Lower lobe of right lung (tissue), 2 donors: ENCODE data around the gene FRMPD4. TPM values are rescaled to one million over a fixed set of nuclear protein-coding genes. Genes with fewer than 3 reads are reported as not detected.
"Not testable (repeated sequence)": the region's sequence is repeated elsewhere in the genome, so short reads cannot be mapped to it uniquely, and the experiment has no call there.

Experiments
- ATAC-seq, 2 donors: fragments of 200-7000 bp; cut with Tn5 transposase; one replicate each; pipeline ENCODE4 v1.9.1; 2020 to 2022; ENCODE audit warnings: mild to moderate bottlenecking in 2 of 2, moderate library complexity in 2 of 2
- DNase-seq: peaks from one replicate; pipeline ENCODE4 v3.0.0-alpha.2; 2020
- H3K27ac ChIP-seq: fragments of 200-600 bp; one replicate; pipeline ENCODE4 v1.8.0; 2022
- H3K27me3 ChIP-seq: fragments of 200-600 bp; one replicate; pipeline ENCODE4 v1.8.0; 2022; ENCODE audit warnings: low read depth
- H3K36me3 ChIP-seq: fragments of 200-600 bp; one replicate; pipeline ENCODE4 v1.8.0; 2022; ENCODE audit warnings: mild to moderate bottlenecking
- H3K4me1 ChIP-seq: fragments of 200-600 bp; one replicate; pipeline ENCODE4 v1.8.0; 2022
- H3K4me3 ChIP-seq: fragments of 200-600 bp; one replicate; pipeline ENCODE4 v1.8.0; 2022; ENCODE audit warnings: mild to moderate bottlenecking
- H3K9me3 ChIP-seq: fragments of 200-600 bp; one replicate; pipeline ENCODE4 v1.8.0; 2022
- CTCF ChIP-seq: fragments of 200-600 bp; IDR thresholded peaks from one replicate; pipeline ENCODE4 v1.8.0; 2022; ENCODE audit warnings: antibody characterized with exemption, mild to moderate bottlenecking
- intact Hi-C: fragments of 100-400 bp; cut with DNase I; formaldehyde crosslinking; loops from one replicate; pipeline ENCODE4 v1.11.0; 2022
- total RNA-seq: library from RNA; stranded (reverse); fragmentation: NEBNext Ultra II Directional; extraction: Animal tissue kit (Norgen Biotek cat#: 25700); gene quantifications from one replicate; pipeline ENCODE4 v1.2.1, GENCODE V29; 2021
- donor health status: DM: no; HTN: yes; CAD: no; lungs with severe emphysema.

FRMPD4 gene
- total RNA-seq, 1 donor from 2014 or later: 0.15 TPM

- no peak for TF ChIP-seq CTCF
- no peak for ATAC-seq
- H3K4me1 ChIP-seq: no peaks in the 10 kb centered on the region
- intact Hi-C loops: no loop called here
- H3K36me3 ChIP-seq: no peaks in the 10 kb centered on the region
- H3K27me3 ChIP-seq: no peaks in the 10 kb centered on the region
- H3K27ac ChIP-seq: no peak overlapping the region
- no peak overlapping the region for H3K4me3 ChIP-seq
- no peaks in the 10 kb centered on the region for H3K9me3 ChIP-seq
- DNase-seq: no peak
These were observed 351.1 kb downstream of the FRMPD4 start for GRCh38 chrX:12489341-12489740.

DNA sequence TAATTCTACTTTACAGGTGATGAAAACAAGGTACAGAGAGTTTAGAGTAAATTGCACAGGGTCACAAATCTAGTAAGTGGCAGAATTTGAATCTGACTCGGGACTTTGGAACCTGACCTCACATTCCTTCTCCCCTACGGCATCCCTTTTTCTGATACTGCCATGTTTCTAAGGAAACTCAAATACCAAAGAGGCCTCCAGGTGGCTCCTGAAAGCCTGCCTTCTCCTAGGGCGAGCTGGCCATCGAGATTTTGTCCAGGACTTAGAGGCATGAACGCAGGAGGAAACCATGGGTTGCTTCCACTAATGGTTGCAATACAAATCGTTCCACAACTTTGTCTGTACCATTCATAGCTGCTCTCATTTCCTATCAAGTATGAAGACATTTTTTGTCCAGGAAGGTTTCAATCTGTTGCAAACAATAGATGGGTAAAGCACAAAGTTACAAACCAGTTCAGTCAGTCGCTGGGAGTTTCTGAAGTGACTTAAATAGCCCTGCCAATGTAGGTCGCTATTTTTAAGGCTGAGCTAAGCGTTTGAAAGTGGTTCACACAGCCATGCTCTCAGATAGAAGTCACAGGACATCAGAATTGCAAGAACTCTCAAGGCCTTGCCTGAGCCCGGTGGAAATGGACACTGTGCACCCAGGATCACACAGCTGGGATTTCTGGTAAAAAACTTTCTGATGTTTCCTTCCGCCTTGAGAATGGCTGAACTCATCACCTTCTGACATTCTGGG lies 356.3 kb downstream of the FRMPD4 start:
- Histone ChIP-seq H3K27me3 (no peaks in the 10 kb centered on the region), H3K9me3 (no peaks in the 10 kb centered on the region), H3K4me1 (no peaks in the 10 kb centered on the region), H3K4me3 (no peak overlapping the region), H3K36me3 (no peaks in the 10 kb centered on the region), H3K27ac (no peak overlapping the region)
- DNase-seq: no peak
- no peak for TF ChIP-seq CTCF
- intact Hi-C loops: no loop called here
- no peak for ATAC-seq

GRCh38 chrX:12496343-12496742 lies 358.1 kb downstream of the FRMPD4 start:
- no peak overlapping the region for H3K27ac ChIP-seq
- ATAC-seq (no peak), DNase-seq (no peak)
- intact Hi-C loops: no loop called here
- no peaks in the 10 kb centered on the region for H3K36me3 ChIP-seq
- no peaks in the 10 kb centered on the region for H3K4me1 ChIP-seq
- H3K9me3 ChIP-seq: no peaks in the 10 kb centered on the region
- no peak for TF ChIP-seq CTCF
- H3K4me3 ChIP-seq: no peak overlapping the region
- H3K27me3 ChIP-seq: no peaks in the 10 kb centered on the region

- H3K9me3 ChIP-seq: no peaks in the 10 kb centered on the region
- peak; percentile 8 for TF ChIP-seq CTCF
- no peak overlapping the region for H3K4me3 ChIP-seq
- no peak overlapping the region for H3K27ac ChIP-seq
- intact Hi-C loops: no loop called here
- ATAC-seq (no peak), DNase-seq (no peak)
- no peaks in the 10 kb centered on the region for H3K27me3 ChIP-seq
- no peaks in the 10 kb centered on the region for H3K36me3 ChIP-seq
- H3K4me1 ChIP-seq: no peaks in the 10 kb centered on the region
These were observed 359.7 kb downstream of the FRMPD4 start for GRCh38 chrX:12497832-12498591.

- H3K9me3 ChIP-seq: no peaks in the 10 kb centered on the region
- no peak overlapping the region for H3K4me3 ChIP-seq
- no peak for ATAC-seq
- no peaks in the 10 kb centered on the region for H3K27me3 ChIP-seq
- no peak for TF ChIP-seq CTCF
- intact Hi-C loops: no loop called here
- no peaks in the 10 kb centered on the region for H3K36me3 ChIP-seq
- no peaks in the 10 kb centered on the region for H3K4me1 ChIP-seq
- no peak for DNase-seq
- H3K27ac ChIP-seq: no peak overlapping the region
These were observed 366.9 kb downstream of the FRMPD4 start for GRCh38 chrX:12505127-12505526.

DNA sequence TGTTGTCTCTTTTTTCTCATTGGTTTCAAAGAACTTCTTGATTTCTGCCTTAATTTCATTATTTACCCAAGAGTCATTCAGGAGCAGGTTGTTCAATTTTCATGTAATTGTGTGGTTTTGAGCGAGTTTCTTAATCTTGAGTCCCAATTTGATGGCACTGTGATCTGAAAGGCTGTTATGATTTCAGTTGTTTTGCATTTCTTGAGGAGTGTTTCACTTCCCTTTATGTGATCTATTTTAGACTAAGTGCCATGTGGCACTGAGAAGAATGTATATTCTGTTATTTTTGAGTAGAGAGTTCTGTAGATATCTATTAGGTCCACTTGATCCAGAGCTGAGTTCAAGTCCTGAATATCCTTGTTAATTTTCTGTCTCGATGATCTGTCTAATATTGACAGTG lies 377.1 kb downstream of the FRMPD4 start:
- H3K36me3 ChIP-seq, H3K4me3 ChIP-seq, H3K27ac ChIP-seq, H3K9me3 ChIP-seq, ATAC-seq, intact Hi-C loops, H3K4me1 ChIP-seq, H3K27me3 ChIP-seq, DNase-seq: not testable (repeated sequence)
